ENCODE data around the gene CNFN.
A peak's percentile ranks its signal among the peaks of the same experiment; 100 is the strongest.

Gene CNFN

DNA sequence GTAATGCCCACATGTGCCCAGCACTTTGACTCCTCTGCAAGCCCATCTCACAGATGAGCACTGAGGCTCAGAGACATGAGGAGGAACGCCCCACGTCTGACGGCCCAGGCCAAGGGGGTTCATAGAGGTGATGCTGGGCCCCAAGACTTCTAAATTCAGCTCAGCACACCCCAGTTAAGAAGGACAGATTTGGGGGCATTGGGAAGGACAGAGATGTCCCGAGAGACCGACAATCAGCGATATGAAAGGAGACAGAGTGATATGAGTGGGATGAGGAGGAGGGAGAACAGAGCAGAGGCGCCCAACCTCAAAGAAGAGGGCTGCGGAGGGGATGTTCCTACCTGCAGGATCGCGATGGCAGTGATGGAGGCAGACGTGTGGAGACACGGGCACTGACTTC, at the start of gene CNFN:
Gene CNFN, minus strand, starts transcription at position 399 of the 400 bp plus-strand sequence. CDS start 1,260 bp downstream, outside the sequence.
- no peak for DNase-seq

GRCh38 chr19:42436006-42436405, 45.9 kb upstream of the CNFN start:
- DNase-seq = no peak

GRCh38 chr19:42435316-42435715, 45.2 kb upstream of the CNFN start:
- DNase-seq = no peak

DNA sequence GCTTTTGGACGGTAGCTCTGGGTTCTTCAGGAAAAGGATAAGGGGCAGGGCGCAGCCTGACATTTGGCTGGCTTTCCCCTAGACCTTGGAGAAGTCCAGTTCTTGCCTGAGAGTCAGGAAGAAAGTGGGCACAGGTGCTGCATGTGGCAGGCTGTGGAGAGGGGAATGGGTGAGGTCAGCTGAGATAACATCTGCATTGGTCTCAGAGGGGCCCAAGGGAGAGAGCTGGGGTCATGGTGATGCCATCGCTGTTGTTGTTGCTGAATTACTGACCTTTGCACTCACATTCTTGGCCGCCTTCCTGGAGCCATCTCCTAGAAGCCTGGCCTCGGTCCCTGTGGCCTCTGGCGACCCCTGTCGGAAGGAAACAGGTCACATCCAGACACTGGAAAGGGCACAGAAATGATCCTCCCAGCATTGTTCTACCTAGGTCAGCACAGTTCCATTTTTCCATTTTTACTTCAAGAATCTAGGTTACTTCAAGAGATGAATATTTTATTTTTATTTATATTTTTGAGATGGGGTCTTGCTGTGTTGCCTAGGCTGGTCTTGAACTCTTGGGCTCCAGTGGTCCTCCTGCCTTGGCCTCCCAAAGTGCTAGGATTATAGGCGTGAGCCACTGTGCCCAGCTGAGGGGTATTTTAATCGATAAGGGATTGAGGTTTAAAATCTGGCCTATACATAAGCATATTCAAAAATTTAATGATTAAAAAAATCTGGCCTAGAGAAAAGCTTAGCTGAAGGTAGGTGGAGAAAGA, 43.6 kb upstream of the CNFN start:
- peak; percentile 70 to 77 for DNase-seq

GRCh38 chr19:42431486-42431885, 41.4 kb upstream of the CNFN start:
- no peak for DNase-seq

GRCh38 chr19:42428676-42429075, 38.6 kb upstream of the CNFN start:
- DNase-seq = no peak

- no peak for DNase-seq
These were observed 37.2 kb upstream of the CNFN start, which contains the start of gene LIPE for GRCh38 chr19:42427313-42427712. TSS of gene LIPE (minus strand) at chr19:42427388. CDS start at chr19:42427149, 239 bp downstream.

DNA sequence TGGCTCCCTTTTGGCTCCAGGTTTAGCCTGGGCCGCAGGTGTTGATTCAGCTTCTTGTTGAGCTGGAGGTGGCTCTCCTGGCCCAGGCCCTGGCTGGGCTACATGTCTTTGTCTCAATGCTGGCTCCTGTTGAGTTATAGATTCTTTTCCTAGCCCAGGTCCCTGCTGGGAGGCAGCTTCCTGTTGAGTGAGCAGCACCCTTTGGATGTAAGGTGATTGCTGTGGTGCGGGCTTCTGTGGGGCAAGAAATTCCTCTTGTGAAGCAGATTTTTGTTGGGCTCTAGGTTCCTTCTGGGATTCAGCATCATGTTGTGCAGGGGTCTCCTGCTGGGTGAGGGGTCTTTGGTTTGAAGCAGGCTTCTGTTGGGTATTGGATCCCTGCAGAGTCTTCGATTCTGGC, 36.5 kb upstream of the CNFN start:
- no peak for DNase-seq

DNA sequence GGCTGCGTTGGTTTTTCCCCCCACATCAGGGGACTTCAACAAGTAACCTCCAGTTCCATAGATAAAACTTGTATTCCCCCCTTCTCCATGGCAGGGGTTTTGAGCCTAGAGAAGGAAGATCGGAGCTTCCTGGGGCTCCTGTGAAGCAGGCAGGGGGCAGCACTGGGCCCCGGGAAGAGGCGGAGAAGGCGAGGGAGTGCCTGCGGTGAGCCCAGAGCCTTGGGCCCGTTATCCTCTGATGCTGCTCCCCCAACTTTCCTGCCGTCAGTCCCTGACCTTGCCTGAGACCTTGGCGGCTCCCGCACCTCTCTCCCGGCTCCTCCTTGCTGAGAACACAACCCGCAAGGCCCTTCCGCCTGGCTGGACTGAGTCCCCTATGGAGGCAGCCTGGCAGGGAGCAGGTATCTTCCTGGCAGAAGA, 34.6 kb upstream of the CNFN start:
- DNase-seq = no peak

DNA sequence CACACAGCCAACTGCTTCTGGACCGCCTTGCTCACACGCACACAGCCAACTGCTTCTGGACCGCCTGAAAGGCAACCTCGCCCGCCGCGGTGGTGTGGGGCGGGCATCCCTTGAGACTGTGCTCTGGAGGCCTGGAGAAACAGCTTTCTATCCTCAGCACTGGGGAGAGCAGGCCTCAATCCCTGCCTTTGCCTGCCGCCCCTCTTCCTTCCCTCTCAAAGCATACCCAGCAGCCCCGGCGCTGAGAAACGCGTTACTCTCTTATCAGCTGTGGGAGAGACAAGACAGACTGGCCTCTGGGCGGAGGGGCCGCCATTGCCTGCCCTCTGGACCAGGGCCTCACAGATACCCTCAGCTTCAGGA, 34.2 kb upstream of the CNFN start:
- DNase-seq = no peak

- DNase-seq = peak; percentile 91 to 93
These were observed 33.6 kb upstream of the CNFN start for GRCh38 chr19:42423462-42424344.

DNA sequence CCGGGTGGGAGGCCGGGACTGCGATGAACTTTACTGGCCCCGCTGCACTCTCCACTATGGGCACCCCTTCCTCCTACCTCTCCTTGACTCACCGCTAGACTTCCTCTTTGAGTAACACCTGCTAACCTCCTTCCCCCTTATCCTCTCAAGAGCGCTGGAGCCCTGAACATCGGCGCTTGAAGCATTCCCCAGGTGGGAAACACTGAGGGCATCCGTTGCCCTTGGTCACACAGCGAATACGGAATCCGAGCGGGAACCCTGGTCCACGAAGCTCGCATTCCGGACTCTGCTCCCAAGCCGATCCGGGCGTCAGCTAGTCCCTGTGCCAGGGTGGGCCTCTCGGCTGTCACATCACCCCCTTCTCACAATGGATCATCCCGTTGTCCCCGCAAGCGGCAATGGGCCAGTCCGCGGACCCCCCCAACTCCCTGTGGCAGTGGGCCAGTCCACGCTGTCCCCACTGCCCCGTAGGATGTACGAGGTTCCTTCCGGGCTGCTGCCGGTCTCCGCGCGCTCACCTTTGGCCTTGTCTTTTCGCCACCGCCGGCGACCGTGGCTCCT, 32.9 kb upstream of the CNFN start:
- DNase-seq = no peak

- peak; percentile 22 to 31 for DNase-seq
These were observed 32.2 kb upstream of the CNFN start for GRCh38 chr19:42422092-42422900.

GRCh38 chr19:42421591-42422031, 31.5 kb upstream of the CNFN start:
- DNase-seq = no peak

DNA sequence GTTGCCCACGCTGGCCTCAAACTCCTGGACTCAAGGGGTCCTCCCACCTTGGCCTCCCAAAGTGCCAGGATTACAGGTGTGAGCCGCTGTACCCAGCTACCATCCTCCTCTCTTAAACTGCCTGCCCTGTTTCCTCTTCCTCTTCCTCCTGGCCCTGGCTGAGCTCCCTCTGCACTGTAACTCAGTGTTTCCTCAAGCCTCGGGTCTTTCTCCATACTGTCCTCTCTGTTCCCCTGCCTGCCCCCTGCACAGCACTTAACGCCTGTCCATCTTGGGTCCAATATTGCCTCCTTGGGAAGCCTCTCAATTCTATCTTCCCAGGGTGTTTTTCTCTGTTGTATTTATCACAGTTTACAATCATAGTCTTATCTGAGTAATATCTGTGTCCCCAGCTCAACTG, 31.0 kb upstream of the CNFN start:
- DNase-seq = peak; percentile 21 to 45

DNA sequence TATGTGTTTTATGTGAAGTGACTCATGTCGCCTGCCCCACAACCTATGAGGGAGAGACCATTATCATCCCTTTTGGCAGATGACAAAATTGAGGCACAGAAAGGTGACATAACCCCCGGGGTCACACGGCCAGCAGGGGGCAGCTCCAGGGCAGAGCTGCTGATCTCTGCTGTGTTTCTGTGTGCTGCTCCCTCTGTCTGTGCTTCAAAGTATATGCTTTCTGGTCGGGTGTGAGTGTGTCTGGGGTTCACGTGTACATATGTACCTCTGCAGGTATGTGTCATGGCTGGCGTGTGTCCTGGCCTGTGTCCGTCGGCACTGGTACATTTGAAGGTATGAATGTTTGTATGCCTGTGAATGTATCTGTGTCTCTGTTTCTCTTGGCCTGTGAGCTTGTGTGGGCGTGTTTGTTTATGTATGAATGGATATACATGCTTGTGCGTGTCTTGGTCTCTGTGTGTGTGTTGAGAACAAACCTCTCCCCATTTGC, 30.0 kb upstream of the CNFN start:
- DNase-seq = peak; percentile 76 to 78

- DNase-seq = no peak
These were observed 29.2 kb upstream of the CNFN start for GRCh38 chr19:42419309-42419708.

DNA sequence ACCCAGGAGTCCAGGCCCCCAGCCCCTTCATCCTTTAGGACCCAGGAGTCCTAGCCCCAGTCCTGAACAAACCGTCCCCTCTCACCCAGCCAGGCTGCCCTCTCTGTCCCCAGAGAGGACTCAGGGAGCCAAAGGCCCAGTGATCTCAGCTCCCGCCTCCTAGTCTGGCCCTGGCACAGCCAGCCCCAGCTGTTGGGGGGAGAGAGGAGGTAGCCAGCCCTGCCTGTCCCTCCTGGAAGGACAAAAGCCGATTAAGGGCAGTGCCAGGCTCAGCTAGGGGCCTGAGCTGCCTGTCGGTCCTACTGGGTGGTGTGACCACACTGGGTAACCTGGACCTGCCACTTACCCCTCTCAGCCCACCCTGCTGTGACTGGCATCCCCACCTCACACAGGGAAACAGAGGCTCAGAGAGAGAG, 22.6 kb upstream of the CNFN start:
- DNase-seq = no peak

DNA sequence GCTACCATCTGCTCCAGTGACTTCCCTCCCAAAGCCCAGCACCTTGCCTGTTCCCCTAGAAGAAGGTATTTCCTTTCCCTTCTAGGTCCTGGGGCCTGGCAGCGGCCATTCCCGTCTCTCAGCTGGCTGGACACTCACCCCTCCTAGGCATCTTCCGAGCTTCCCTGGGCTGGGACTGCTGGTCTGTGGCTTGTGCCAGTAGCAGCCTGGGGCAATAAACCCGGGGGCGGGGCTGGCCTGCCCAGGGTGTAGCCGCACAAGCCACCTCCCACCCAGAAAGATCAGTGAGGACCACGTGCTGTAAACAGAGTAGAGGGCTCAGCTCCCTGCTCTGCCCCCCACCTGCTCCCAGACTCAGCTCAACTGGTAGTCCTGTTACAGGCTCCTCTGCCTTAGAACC, 22.1 kb upstream of the CNFN start:
- no peak for DNase-seq

DNA sequence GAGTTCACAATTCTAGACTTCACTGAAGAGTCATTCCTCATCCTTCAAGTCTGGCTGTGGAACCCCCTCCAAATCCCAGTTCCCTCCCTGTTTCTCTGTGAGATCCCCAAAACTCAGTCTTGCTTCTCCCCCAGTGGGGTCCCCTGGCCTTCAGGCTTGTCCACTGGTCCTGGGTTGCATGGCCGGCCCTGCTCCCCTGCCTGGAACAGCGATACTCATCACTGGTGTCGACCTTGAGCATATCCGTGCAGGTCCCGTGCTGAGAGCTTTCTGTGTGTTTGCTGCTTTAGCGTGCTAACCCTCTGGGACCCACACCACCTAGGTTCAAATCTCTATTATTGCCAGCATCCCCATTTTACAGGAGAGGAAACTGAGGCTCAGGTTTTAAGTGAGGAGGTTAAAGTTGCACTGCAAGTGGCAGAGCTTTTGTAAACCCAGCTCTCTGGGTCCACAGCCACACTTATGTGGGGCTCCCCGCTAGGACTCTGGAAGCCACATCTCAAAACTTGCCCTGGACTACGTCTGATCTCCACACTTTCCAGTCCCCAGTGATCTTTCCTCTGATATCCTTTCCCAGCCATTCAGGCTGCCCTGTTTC, 21.6 kb upstream of the CNFN start:
- no peak for DNase-seq

DNA sequence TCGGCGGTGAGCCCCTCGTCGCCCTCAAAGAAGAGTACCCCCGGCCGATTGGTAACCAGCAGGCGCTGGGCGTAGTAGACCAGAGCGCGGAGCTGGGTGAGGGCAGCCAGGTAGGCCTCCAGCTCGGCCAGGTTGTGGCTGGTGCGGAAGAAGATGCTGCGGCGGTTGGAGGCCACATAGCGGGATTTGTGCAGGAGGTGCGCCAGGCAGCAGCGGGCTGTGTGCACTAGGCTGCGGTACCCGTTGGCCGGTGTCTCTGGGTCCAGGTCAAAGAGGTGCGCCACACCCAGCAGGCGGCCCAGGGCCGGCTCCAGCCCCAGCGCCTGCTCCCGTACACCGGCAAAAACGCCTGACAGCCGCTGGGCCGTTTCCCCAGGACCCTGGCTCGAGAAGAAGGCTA, 20.3 kb upstream of the CNFN start:
- DNase-seq = no peak

GRCh38 chr19:42409477-42409876, 19.4 kb upstream of the CNFN start:
- DNase-seq = no peak

Measured in AML-193 (cell line).